Lung (tissue), 12 donors: ENCODE data around the gene CXCR2. TPM values are rescaled to one million over a fixed set of nuclear protein-coding genes. Genes with fewer than 3 reads are reported as not detected.
"Not testable (repeated sequence)": the region's sequence is repeated elsewhere in the genome, so short reads cannot be mapped to it uniquely, and the experiment has no call there.

ENCODE experiments used
- ATAC-seq: fragments of 200-7000 bp; cut with Tn5 transposase; one replicate; pipeline ENCODE4 v1.9.1; 2020; ENCODE audit warnings: moderate number of reproducible peaks; ENCODE audit not compliant: insufficient read depth, low FRiP score
- DNase-seq, 3 donors: peaks; one replicate each; pipeline ENCODE4 v3.0.0-alpha.2; 2013 to 2017
- H3K27ac ChIP-seq, 2 donors: one replicate each; pipeline ENCODE4 v1.5.1; 2013; ENCODE audit warnings: mild to moderate bottlenecking in 2 of 2, moderate library complexity in 2 of 2, control low read depth in 1 of 2, inconsistent platforms in 1 of 2, low read depth in 1 of 2, low read length in 1 of 2
- H3K27me3 ChIP-seq, 3 donors: one replicate each; pipeline ENCODE4 v1.5.1; 2013; ENCODE audit warnings: low read length in 2 of 3; ENCODE audit not compliant: control insufficient read depth in 3 of 3, insufficient read depth in 3 of 3
- H3K36me3 ChIP-seq, 4 donors: one replicate each; pipeline ENCODE4 v1.5.1; 2013; ENCODE audit warnings: low read length in 4 of 4, mild to moderate bottlenecking in 1 of 4, moderate library complexity in 1 of 4; ENCODE audit not compliant: control insufficient read depth in 4 of 4, insufficient read depth in 4 of 4
- H3K4me1 ChIP-seq, 5 donors: one replicate each; pipeline ENCODE4 v1.5.1; 2013; ENCODE audit warnings: low read length in 5 of 5, mild to moderate bottlenecking in 2 of 5, moderate library complexity in 1 of 5; ENCODE audit not compliant: control insufficient read depth in 5 of 5, insufficient read depth in 5 of 5
- H3K4me3 ChIP-seq: one replicate; pipeline ENCODE4 v1.5.1; 2013; ENCODE audit warnings: mild to moderate bottlenecking, control low read depth, moderate library complexity
- H3K9ac ChIP-seq, 2 donors: one replicate each; pipeline ENCODE4 v1.5.1; 2013; ENCODE audit warnings: low read length in 2 of 2, control low read depth in 1 of 2; ENCODE audit not compliant: insufficient read depth in 1 of 2
- H3K9me3 ChIP-seq, 4 donors: one replicate each; pipeline ENCODE4 v1.5.1; 2013; ENCODE audit warnings: low read length in 3 of 4, mild to moderate bottlenecking in 1 of 4, moderate library complexity in 1 of 4; ENCODE audit not compliant: control insufficient read depth in 4 of 4, insufficient read depth in 3 of 4
- CTCF ChIP-seq: IDR thresholded peaks from 2 replicates; pipeline ENCODE4 v1.5.1; 2012; ENCODE audit warnings: mild to moderate bottlenecking; ENCODE audit errors: control extremely low read depth, extremely low read depth
- WGBS, 2 donors: extraction: QIAGEN DNeasy Blood & Tissue Kit; methylation state at CpG; one replicate each; pipeline ENCODE4 v1.1.7; 2013; 5-methylcytosine and 5-hydroxymethylcytosine counted together
- polyA plus RNA-seq, 2 donors: library from polyadenylated mRNA; stranded (reverse); fragments of 200-250 nt; gene quantifications; one replicate each; pipeline ENCODE4 v1.2.1, GENCODE V29; 2013
- total RNA-seq, 2 donors: library from RNA; depleted of rRNA in 1 of 2; stranded (reverse); fragments of >200 nt in 1 of 2; gene quantifications; one replicate each; pipeline ENCODE4 v1.2.1, GENCODE V29; 2014 to 2021
- donor health status: control.
- donor health status: control.
- donor health status: Bipolar disorder and iron deficiency.
- donor health status: healthy.
- donor health status: DM: yes; HTN: yes; CAD: no.

CXCR2 gene
- total and polyA plus RNA-seq, 4 donors = 0.73 to 31.5 (median 4.5) TPM

GRCh38 chr2:218093879-218094278 lies 31.9 kb upstream of the CXCR2 start:
- WGBS, 2 donors = 86 to 88% methylated on average over 3 of the region's 3 CpGs
- H3K9ac ChIP-seq = no peak overlapping the region
- no peak for DNase-seq
- H3K4me1 ChIP-seq = no peaks in the 10 kb centered on the region
- TF ChIP-seq CTCF = no peak
- no peaks in the 10 kb centered on the region for H3K36me3 ChIP-seq
- H3K27me3 ChIP-seq = no peaks in the 10 kb centered on the region
- no peak overlapping the region for H3K4me3 ChIP-seq
- ATAC-seq = no peak
- H3K27ac ChIP-seq = no peak overlapping the region
- peaks cover 0 to 2% (median 0%) of the 10 kb centered on the region in 4 donors for H3K9me3 ChIP-seq

- 47 to 62% methylated on average over 8 of the region's 8 CpGs for WGBS, 2 donors
- no peaks in the 10 kb centered on the region for H3K36me3 ChIP-seq
- no peaks in the 10 kb centered on the region for H3K4me1 ChIP-seq
- no peak for DNase-seq
- no peak overlapping the region for H3K4me3 ChIP-seq
- no peak for ATAC-seq
- H3K9me3 ChIP-seq = peaks cover 0 to 2% (median 0%) of the 10 kb centered on the region in 4 donors
- no peak for TF ChIP-seq CTCF
- no peak overlapping the region for H3K9ac ChIP-seq
- no peak overlapping the region for H3K27ac ChIP-seq
- no peaks in the 10 kb centered on the region for H3K27me3 ChIP-seq
Observed at GRCh38 chr2:218095853-218096252, 30.0 kb upstream of the CXCR2 start.

GRCh38 chr2:218097975-218098374 lies 27.9 kb upstream of the CXCR2 start:
- TF ChIP-seq CTCF = no peak
- ATAC-seq = no peak
- no peaks in the 10 kb centered on the region for H3K4me1 ChIP-seq
- 74 to 81% methylated on average over 3 of the region's 3 CpGs for WGBS, 2 donors
- no peaks in the 10 kb centered on the region for H3K27me3 ChIP-seq
- H3K36me3 ChIP-seq = no peaks in the 10 kb centered on the region
- no peak overlapping the region for H3K27ac ChIP-seq
- DNase-seq = no peak
- no peak overlapping the region for H3K9ac ChIP-seq
- H3K9me3 ChIP-seq = no peaks in the 10 kb centered on the region
- H3K4me3 ChIP-seq = no peak overlapping the region

- H3K9me3 ChIP-seq, H3K27ac ChIP-seq, H3K9ac ChIP-seq, DNase-seq, ATAC-seq, H3K36me3 ChIP-seq, H3K4me1 ChIP-seq, H3K4me3 ChIP-seq, H3K27me3 ChIP-seq: not testable (repeated sequence)
- WGBS, 2 donors = 86 to 90% methylated on average over 7 of the region's 7 CpGs
Observed at GRCh38 chr2:218108834-218109233, 17.0 kb upstream of the CXCR2 start.

- not testable (repeated sequence) for H3K36me3 ChIP-seq, H3K27me3 ChIP-seq, ATAC-seq, H3K9me3 ChIP-seq, H3K9ac ChIP-seq, H3K27ac ChIP-seq, DNase-seq, H3K4me3 ChIP-seq
- 86 to 92% methylated on average over 4 of the region's 4 CpGs for WGBS, 2 donors
- peaks cover 0 to 12% (median 4%) of the 10 kb centered on the region in 5 donors for H3K4me1 ChIP-seq
Observed at GRCh38 chr2:218121789-218122188, 4.0 kb upstream of the CXCR2 start.

GRCh38 chr2:218122286-218122685 lies 3.5 kb upstream of the CXCR2 start:
- DNase-seq, H3K9me3 ChIP-seq, H3K4me3 ChIP-seq, H3K27ac ChIP-seq, ATAC-seq, H3K27me3 ChIP-seq, H3K9ac ChIP-seq, H3K36me3 ChIP-seq: not testable (repeated sequence)
- H3K4me1 ChIP-seq = peaks cover 0 to 12% (median 4%) of the 10 kb centered on the region in 5 donors
